Right lobe of liver (tissue), 6 donors: ENCODE measurements around the gene GAB1. TPM values are rescaled to one million over a fixed set of nuclear protein-coding genes. Genes with fewer than 3 reads are reported as not detected.

ENCODE experiments used
- ATAC-seq, 4 donors: fragments of 200-7000 bp; cut with Tn5 transposase; one replicate each; pipeline ENCODE4 v1.9.1; 2020; ENCODE audit warnings: mild to moderate bottlenecking in 4 of 4, moderate library complexity in 4 of 4
- DNase-seq, 3 donors: peaks; one replicate each; pipeline ENCODE4 v3.0.0-alpha.2; 2020
- H3K27ac ChIP-seq, 3 donors: fragments of 200-600 bp; one replicate each; pipeline ENCODE4 v1.8.0; 2022
- H3K27me3 ChIP-seq, 2 donors: fragments of 200-600 bp; one replicate each; pipeline ENCODE4 v1.8.0; 2022
- H3K36me3 ChIP-seq, 4 donors: fragments of 200-600 bp; sonication (generic) in 1 of 4; one replicate each; pipeline versions ENCODE4 v1.5.1 to v1.8.0; 2017 to 2022; ENCODE audit warnings: control low read depth in 1 of 4
- H3K4me1 ChIP-seq, 4 donors: fragments of 200-600 bp; sonication (generic) in 1 of 4; one replicate each; pipeline versions ENCODE4 v1.5.1 to v1.8.0; 2017 to 2022; ENCODE audit warnings: control low read depth in 1 of 4
- H3K4me3 ChIP-seq, 3 donors: fragments of 200-600 bp; one replicate each; pipeline ENCODE4 v1.8.0; 2022
- H3K9me3 ChIP-seq, 4 donors: fragments of 200-600 bp; sonication (generic) in 1 of 4; one replicate each; pipeline versions ENCODE4 v1.5.1 to v1.8.0; 2017 to 2022; ENCODE audit warnings: control low read depth in 1 of 4
- CTCF ChIP-seq, 4 donors: fragments of 200-600 bp in 3 of 4; fragments of 450-650 bp in 1 of 4; IDR thresholded peaks; one replicate each; pipeline versions ENCODE4 v1.5.1 to v1.8.0; 2016 to 2022; ENCODE audit warnings: antibody characterized with exemption in 4 of 4, mild to moderate bottlenecking in 2 of 4
- POLR2A ChIP-seq: fragments of 450-650 bp; IDR thresholded peaks from one replicate; pipeline ENCODE4 v1.6.1; 2017; ENCODE audit warnings: antibody characterized with exemption, mild to moderate bottlenecking
- WGBS: methylation state at CpG from one replicate; pipeline ENCODE4 v1.1.6; 2018; ENCODE audit warnings: low coverage, low lambda C conversion rate; ENCODE audit not compliant: insufficient coverage; ENCODE audit errors: missing lambda C conversion rate; 5-methylcytosine and 5-hydroxymethylcytosine counted together
- intact Hi-C, 2 donors: fragments of 100-400 bp; cut with DNase I; formaldehyde crosslinking; loops; one replicate each; pipeline versions ENCODE4 v1.11.2 to v1.14.1; 2022
- total RNA-seq, 6 experiments: library from RNA; depleted of rRNA in 2 of 6; stranded (reverse); fragments of >200 nt in 2 of 6; fragmentation: NEBNext Ultra II Directional in 3 of 6; extraction: Animal tissue kit (Norgen Biotek cat#: 25700) in 3 of 6; gene quantifications; one replicate each; pipeline versions ENCODE4 v1.1.0 to v1.2.4, GENCODE V29; 2016 to 2023
- donor health status: DM: no; HTN: yes; CAD: no.
- donor health status: DM: no; HTN: no; CAD: no.
- donor health status: DM: no; HTN: no; CAD: no.
- donor health status: DM: no; HTN: yes; CAD: no.
- donor health status: DM: no; HTN: yes; CAD: no.

GAB1 gene
- total RNA-seq, 6 experiments from 2014 or later: 7.0 to 13.0 (median 9.7) TPM

- Histone ChIP-seq H3K27ac (no peak overlapping the region), H3K4me1 (peaks cover 0 to 34% (median 8%) of the 10 kb centered on the region in 4 donors), H3K27me3 (no peaks in the 10 kb centered on the region), H3K36me3 (no peaks in the 10 kb centered on the region), H3K9me3 (no peaks in the 10 kb centered on the region), H3K4me3 (no peak overlapping the region)
- intact Hi-C loops: no loop called here
- TF ChIP-seq POLR2A: no peak
- no peak for TF ChIP-seq CTCF (IDR thresholded peaks at IDR 0.05)
- DNase-seq: no peak
- ATAC-seq: no peak
- WGBS: 90% methylated on average over 1 of the region's 1 CpG
Observed at GRCh38 chr4:143393195-143393594, 56.5 kb downstream of the GAB1 start.

- H3K27ac ChIP-seq: no peak overlapping the region
- H3K36me3 ChIP-seq: no peaks in the 10 kb centered on the region
- TF ChIP-seq CTCF (IDR thresholded peaks at IDR 0.05) (no peak), POLR2A (no peak)
- H3K4me3 ChIP-seq: no peak overlapping the region
- H3K27me3 ChIP-seq: no peaks in the 10 kb centered on the region
- 51% methylated on average over 3 of the region's 3 CpGs for WGBS
- DNase-seq (no peak), ATAC-seq (no peak)
- no peaks in the 10 kb centered on the region for H3K9me3 ChIP-seq
- peaks cover 0 to 27% (median 3%) of the 10 kb centered on the region in 4 donors for H3K4me1 ChIP-seq
- intact Hi-C loops: no loop called here
Observed at GRCh38 chr4:143394739-143395453, 58.2 kb downstream of the GAB1 start.

GRCh38 chr4:143396695-143397094 is 60.0 kb downstream of the GAB1 start:
- WGBS: 89% methylated on average over 1 of the region's 1 CpG
- DNase-seq (no peak), ATAC-seq (no peak)
- Histone ChIP-seq H3K27me3 (no peaks in the 10 kb centered on the region), H3K9me3 (no peaks in the 10 kb centered on the region), H3K36me3 (no peaks in the 10 kb centered on the region), H3K4me1 (peaks cover 0 to 9% (median 0%) of the 10 kb centered on the region in 4 donors), H3K4me3 (no peak overlapping the region), H3K27ac (no peak overlapping the region)
- TF ChIP-seq POLR2A (no peak), CTCF (IDR thresholded peaks at IDR 0.05) (no peak)
- intact Hi-C loops: no loop called here

GRCh38 chr4:143397335-143397734 is 60.7 kb downstream of the GAB1 start:
- WGBS: 55% methylated on average over 1 of the region's 1 CpG
- DNase-seq (no peak), ATAC-seq (no peak)
- intact Hi-C loops: no loop called here
- Histone ChIP-seq H3K9me3 (no peaks in the 10 kb centered on the region), H3K27ac (no peak overlapping the region), H3K4me1 (peaks cover 0 to 6% (median 0%) of the 10 kb centered on the region in 4 donors), H3K27me3 (no peaks in the 10 kb centered on the region), H3K36me3 (no peaks in the 10 kb centered on the region), H3K4me3 (no peak overlapping the region)
- TF ChIP-seq CTCF (IDR thresholded peaks at IDR 0.05): no peak
